HCT116 (cell line): ENCODE measurements around the gene SIGLEC12.

Source experiments
- ATF3 ChIP-seq: IDR thresholded peaks from 2 replicates; pipeline ENCODE4 v1.6.1; 2012
- CBX3 ChIP-seq: IDR thresholded peaks from 2 replicates; pipeline ENCODE4 v1.6.1; 2012; ENCODE audit warnings: low read depth
- CEBPB ChIP-seq: IDR thresholded peaks from 2 replicates; pipeline ENCODE4 v1.6.1; 2012; ENCODE audit warnings: low read depth
- FOSL1 ChIP-seq: IDR thresholded peaks from 2 replicates; pipeline ENCODE4 v1.6.1; 2012; ENCODE audit warnings: low read depth
- MAX ChIP-seq: IDR thresholded peaks from 2 replicates; pipeline ENCODE4 v1.6.1; 2012
- POLR2A ChIP-seq: IDR thresholded peaks from 2 replicates; pipeline ENCODE4 v1.7.0; 2011; ENCODE audit warnings: borderline replicate concordance; ENCODE audit not compliant: insufficient read depth, insufficient read length; ENCODE audit errors: extremely low read depth
- SIN3A ChIP-seq: IDR thresholded peaks from 2 replicates; pipeline ENCODE4 v1.6.1; 2012; ENCODE audit warnings: low read depth
- SP1 ChIP-seq: IDR thresholded peaks from 2 replicates; pipeline ENCODE4 v1.6.1; 2012; ENCODE audit warnings: low read depth
- TCF7L2 ChIP-seq: IDR thresholded peaks from 2 replicates; pipeline ENCODE4 v1.7.0; 2011; ENCODE audit warnings: borderline replicate concordance, inconsistent platforms; ENCODE audit not compliant: insufficient read depth, insufficient read length; ENCODE audit errors: extremely low read depth
- ZNF274 ChIP-seq: fragments of 200-500 bp; sonication (Bioruptor generic); IDR thresholded peaks from 2 replicates; pipeline ENCODE4 v1.6.1; 2014; ENCODE audit warnings: mild to moderate bottlenecking, low read depth, low read length, inconsistent platforms
- TF ChIP-seq, protein P1 (sequence below), 3 experiments: fragments of 200-600 bp in 1 of 3; sonication (generic) in 1 of 3; IDR thresholded peaks in 2 of 3; conservative IDR thresholded peaks in 1 of 3; 2 replicates each; pipeline ENCODE4 v1.5.1; 2012 to 2017; ENCODE audit warnings: low read depth in 2 of 3, low read length in 2 of 3, antibody characterized with exemption in 1 of 3, borderline replicate concordance in 1 of 3, control low read depth in 1 of 3, mild to moderate bottlenecking in 1 of 3, mixed read lengths in 1 of 3, mixed run types in 1 of 3, moderate library complexity in 1 of 3; ENCODE audit not compliant: insufficient read depth in 1 of 3

DNA sequence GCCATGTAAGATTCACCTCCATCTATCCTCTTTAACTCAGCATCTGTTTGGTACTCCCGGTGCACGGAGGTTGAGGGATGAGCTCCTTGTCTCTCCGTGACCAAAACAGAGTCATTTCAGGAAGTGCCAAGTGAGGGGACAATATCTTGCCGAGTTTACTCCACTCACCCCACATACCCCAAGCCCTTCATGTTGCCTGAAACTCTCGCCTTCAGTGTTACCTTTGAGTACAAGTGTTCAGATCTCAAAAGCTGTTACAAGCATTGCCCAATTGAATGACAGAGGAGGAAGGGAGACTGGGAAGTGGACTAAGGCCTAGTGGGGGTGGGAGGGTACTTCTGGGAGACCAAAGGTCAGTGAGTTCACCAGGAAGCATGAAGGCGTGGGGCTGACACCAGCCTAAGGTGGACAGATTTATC lies 6.0 kb upstream of the SIGLEC12 start:
- TF ChIP-seq, protein P1, sequence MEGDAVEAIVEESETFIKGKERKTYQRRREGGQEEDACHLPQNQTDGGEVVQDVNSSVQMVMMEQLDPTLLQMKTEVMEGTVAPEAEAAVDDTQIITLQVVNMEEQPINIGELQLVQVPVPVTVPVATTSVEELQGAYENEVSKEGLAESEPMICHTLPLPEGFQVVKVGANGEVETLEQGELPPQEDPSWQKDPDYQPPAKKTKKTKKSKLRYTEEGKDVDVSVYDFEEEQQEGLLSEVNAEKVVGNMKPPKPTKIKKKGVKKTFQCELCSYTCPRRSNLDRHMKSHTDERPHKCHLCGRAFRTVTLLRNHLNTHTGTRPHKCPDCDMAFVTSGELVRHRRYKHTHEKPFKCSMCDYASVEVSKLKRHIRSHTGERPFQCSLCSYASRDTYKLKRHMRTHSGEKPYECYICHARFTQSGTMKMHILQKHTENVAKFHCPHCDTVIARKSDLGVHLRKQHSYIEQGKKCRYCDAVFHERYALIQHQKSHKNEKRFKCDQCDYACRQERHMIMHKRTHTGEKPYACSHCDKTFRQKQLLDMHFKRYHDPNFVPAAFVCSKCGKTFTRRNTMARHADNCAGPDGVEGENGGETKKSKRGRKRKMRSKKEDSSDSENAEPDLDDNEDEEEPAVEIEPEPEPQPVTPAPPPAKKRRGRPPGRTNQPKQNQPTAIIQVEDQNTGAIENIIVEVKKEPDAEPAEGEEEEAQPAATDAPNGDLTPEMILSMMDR (IDR thresholded peaks at IDR 0.05 in 2 of 3, conservative IDR thresholded peaks at IDR 0.05 in 1 of 3; ENCODE audit: borderline replicate concordance in 1 of 3, insufficient read depth in 1 of 3, low read depth in 2 of 3, low read length in 2 of 3), result no peak
- TF ChIP-seq SIN3A, result no peak
- no peak for TF ChIP-seq ZNF274
- TF ChIP-seq TCF7L2, result no peak
- no peak for TF ChIP-seq POLR2A
- TF ChIP-seq FOSL1, result no peak
- TF ChIP-seq MAX, result no peak
- TF ChIP-seq SP1, result no peak
- no peak for TF ChIP-seq CEBPB
- TF ChIP-seq ATF3, result no peak
- no peak for TF ChIP-seq CBX3
